ENCODE data around the gene USP34. TPM values are rescaled to one million over a fixed set of nuclear protein-coding genes. Genes with fewer than 3 reads are reported as not detected.

USP34 gene
- total and polyA plus RNA-seq, 2 of the 8 experiments (the other 6 are each of a cell fraction or from before 2014, with no cell fraction given): 56.7 to 91.7 TPM

DNA sequence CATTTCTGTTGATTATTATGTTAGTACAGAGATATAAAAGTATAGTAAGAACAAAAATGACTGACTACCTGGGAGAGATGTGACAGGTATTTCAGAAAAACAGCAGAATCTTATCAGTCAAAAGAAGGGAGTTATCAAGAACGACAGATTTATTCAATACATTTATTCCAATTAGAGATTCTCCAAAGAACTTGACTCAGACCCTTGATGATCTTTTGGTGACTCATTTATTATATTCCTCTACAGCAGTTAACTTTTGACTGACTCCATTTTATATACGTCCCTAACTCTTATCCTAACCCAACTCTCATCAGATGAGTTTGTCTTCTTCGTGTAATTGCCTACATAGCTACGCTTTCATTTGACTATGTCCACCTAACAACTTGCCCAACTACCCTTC, 217.8 kb downstream of the USP34 start:
- no peak overlapping the region for H4K91ac ChIP-seq (replicated peaks; ENCODE audit: insufficient read length, low read length)
- no peak overlapping the region for H3K4me2 ChIP-seq (ENCODE audit: insufficient read depth in 1 of 2, low read depth in 2 of 2, low read length in 2 of 2)
- no peak overlapping the region for H3K27ac ChIP-seq (ENCODE audit: low read depth, low read length)
- H3K56ac ChIP-seq (replicated peaks; ENCODE audit: insufficient read length, low read depth, low read length): no peak overlapping the region
- H2BK15ac ChIP-seq (ENCODE audit: low read length): no peak overlapping the region
- H3K4me1 ChIP-seq (replicated peaks in 1 of 4; ENCODE audit: control insufficient read depth in 3 of 4, insufficient read depth in 4 of 4, low read length in 3 of 4): no peaks in the 10 kb centered on the region
- ChIA-PET POLR2A (ENCODE audit: partially characterized antibody) (no interaction called here), CTCF (ENCODE audit: partially characterized antibody) (no interaction called here)
- no peak overlapping the region for H3K9ac ChIP-seq (replicated peaks in 1 of 4; ENCODE audit: extremely low read depth in 1 of 4, low read depth in 3 of 4, low read length in 3 of 4)
- WGBS, 2 experiments (ENCODE audit: extremely low coverage in 1 of 2, insufficient coverage in 1 of 2, insufficient read length in 1 of 2, insufficient replicate concordance in 2 of 2, low coverage in 1 of 2, low lambda C conversion rate in 2 of 2, missing lambda C conversion rate in 1 of 2): 88% methylated on average over 4 of the region's 4 CpGs; no CpG with 5 or more reads in 1 of the 2 experiments
- H3K36me3 ChIP-seq (ENCODE audit: control insufficient read depth in 2 of 4, insufficient read depth in 4 of 4, low read length in 3 of 4): peaks cover 0 to 40% (median 13%) of the 10 kb centered on the region in 4 experiments; a peak in 5 of 8 replicates
- no peaks in the 10 kb centered on the region for H3K27me3 ChIP-seq (replicated peaks in 1 of 4; ENCODE audit: control insufficient read depth in 3 of 4, extremely low read depth in 1 of 4, insufficient read depth in 3 of 4, low read length in 3 of 4)
- H4K5ac ChIP-seq (ENCODE audit: insufficient read length, low read depth, low read length): no peak overlapping the region
- H3K79me1 ChIP-seq (ENCODE audit: low read depth, low read length): no peaks in the 10 kb centered on the region
- no peak overlapping the region for H2AFZ ChIP-seq (ENCODE audit: low read length)
- H3K79me2 ChIP-seq (ENCODE audit: control insufficient read depth in 1 of 2, insufficient read depth in 2 of 2, low read length in 2 of 2): no peaks in the 10 kb centered on the region
- no peak overlapping the region for H3K4me3 ChIP-seq (ENCODE audit: extremely low read depth in 1 of 4, insufficient read depth in 2 of 4, low read depth in 3 of 4, low read length in 4 of 4)
- H2BK120ac ChIP-seq (replicated peaks; ENCODE audit: low read depth, low read length): no peak overlapping the region
- H3K9me3 ChIP-seq (ENCODE audit: insufficient read depth in 2 of 2, low read depth in 1 of 2, low read length in 1 of 2): no peaks in the 10 kb centered on the region
- no peak overlapping the region for H4K8ac ChIP-seq (ENCODE audit: extremely low read depth, insufficient read depth, low read length)
- H2AK5ac ChIP-seq (ENCODE audit: low read depth, low read length): no peak overlapping the region
- H3K23me2 ChIP-seq (ENCODE audit: low read depth, low read length): no peaks in the 10 kb centered on the region
- H2BK12ac ChIP-seq (ENCODE audit: low read depth, low read length): no peak overlapping the region
- no peak overlapping the region for H2BK20ac ChIP-seq (ENCODE audit: low read length)
- no peak overlapping the region for H2BK5ac ChIP-seq (ENCODE audit: low read depth, low read length)
- no peak for DNase-seq (ENCODE audit: low read depth in 1 of 2, low spot score in 2 of 2)
- H3K14ac ChIP-seq (ENCODE audit: insufficient read length): no peak overlapping the region
- no peak overlapping the region for H3K23ac ChIP-seq (ENCODE audit: insufficient read length)
- no peak overlapping the region for H3K4ac ChIP-seq (replicated peaks; ENCODE audit: insufficient read length, low read depth, low read length)
- H4K20me1 ChIP-seq (replicated peaks in 1 of 2; ENCODE audit: control insufficient read depth in 1 of 2, insufficient read depth in 2 of 2, low read length in 2 of 2): no peaks in the 10 kb centered on the region
- H3K18ac ChIP-seq (ENCODE audit: extremely low read depth, low read length): no peak overlapping the region
- FAIRE-seq: no peak
- TF ChIP-seq GTF2F1 (IDR thresholded peaks at IDR 0.05; ENCODE audit: borderline replicate concordance, low read depth, low read length) (no peak), SP4 (IDR thresholded peaks at IDR 0.05; ENCODE audit: low read length) (no peak), SIN3A (conservative IDR thresholded peaks at IDR 0.05 in 1 of 2, IDR thresholded peaks at IDR 0.05 in 1 of 2; ENCODE audit: low read depth in 1 of 2, low read length in 2 of 2) (no peak), RAD21 (IDR thresholded peaks at IDR 0.05 in 1 of 2, conservative IDR thresholded peaks at IDR 0.05 in 1 of 2; ENCODE audit: low read depth in 2 of 2, low read length in 2 of 2) (no peak), CEBPB (IDR thresholded peaks at IDR 0.05; ENCODE audit: low read depth, low read length) (no peak), RBBP5 (IDR thresholded peaks at IDR 0.05; ENCODE audit: borderline replicate concordance, low read depth, low read length) (no peak), POU5F1 (IDR thresholded peaks at IDR 0.05; ENCODE audit: low read depth, low read length) (no peak), POLR2AphosphoS5 (IDR thresholded peaks at IDR 0.05; ENCODE audit: low read depth, low read length) (no peak), SRF (IDR thresholded peaks at IDR 0.05; ENCODE audit: low read depth, low read length) (no peak), ZNF274 (IDR thresholded peaks at IDR 0.05; ENCODE audit: borderline replicate concordance, extremely low read depth, low read length) (no peak), EZH2 (IDR thresholded peaks at IDR 0.05; ENCODE audit: low read depth, low read length, severe bottlenecking) (no peak), JUN (IDR thresholded peaks at IDR 0.05; ENCODE audit: low read depth, low read length) (no peak)
- TF ChIP-seq, protein P1, sequence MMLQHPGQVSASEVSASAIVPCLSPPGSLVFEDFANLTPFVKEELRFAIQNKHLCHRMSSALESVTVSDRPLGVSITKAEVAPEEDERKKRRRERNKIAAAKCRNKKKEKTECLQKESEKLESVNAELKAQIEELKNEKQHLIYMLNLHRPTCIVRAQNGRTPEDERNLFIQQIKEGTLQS (IDR thresholded peaks at IDR 0.05; ENCODE audit: insufficient read depth, low read depth, low read length): no peak

Data from H1 (cell line).